H1 (cell line): ENCODE results near the gene TBX3. TPM values are rescaled to one million over a fixed set of nuclear protein-coding genes. Genes with fewer than 3 reads are reported as not detected.

Source experiments
- CTCF ChIA-PET: fragments of 300-600 bp; sonication (Branson Sonifier 250); formaldehyde crosslinking; loops from one replicate; lab custom pipeline; 2021; ENCODE audit not compliant: partially characterized antibody; lab: Charles Lee
- POLR2A ChIA-PET: fragments of 300-600 bp; sonication (Branson Sonifier 250); formaldehyde crosslinking; loops from one replicate; lab custom pipeline; 2021; ENCODE audit warnings: inconsistent platforms; ENCODE audit not compliant: partially characterized antibody; lab: Charles Lee
- DNase-seq, 2 experiments: peaks; one replicate each; pipeline versions ENCODE4 v3.0.0 to v3.0.0-alpha.2; 2010 to 2022; ENCODE audit warnings: low spot score in 2 of 2, low read depth in 1 of 2, mixed read lengths in 1 of 2
- FAIRE-seq: peaks from 2 replicates; lab custom pipeline; 2011; peaks lifted over from hg19 to GRCh38; lab: Jason Lieb, UNC
- H2AFZ ChIP-seq: 2 replicates; pipeline ENCODE4 v1.8.1; 2012; ENCODE audit warnings: low read length, inconsistent platforms
- H2AK5ac ChIP-seq: 2 replicates; pipeline ENCODE4 v1.6.1; 2013; ENCODE audit warnings: low read depth, low read length
- H2BK120ac ChIP-seq: replicated peaks from 2 replicates; pipeline ENCODE3; 2013; ENCODE audit warnings: low read depth, low read length, inconsistent platforms
- H2BK12ac ChIP-seq: 2 replicates; pipeline ENCODE4 v1.6.1; 2013; ENCODE audit warnings: low read depth, low read length
- H2BK15ac ChIP-seq: 2 replicates; pipeline ENCODE4 v1.6.1; 2013; ENCODE audit warnings: low read length
- H2BK20ac ChIP-seq: 2 replicates; pipeline ENCODE4 v1.6.1; 2013; ENCODE audit warnings: low read length
- H2BK5ac ChIP-seq: 2 replicates; pipeline ENCODE4 v1.6.1; 2013; ENCODE audit warnings: low read depth, low read length
- H3K14ac ChIP-seq: 2 replicates; pipeline ENCODE4 v1.6.1; 2013; ENCODE audit warnings: inconsistent platforms; ENCODE audit not compliant: insufficient read length
- H3K18ac ChIP-seq: 2 replicates; pipeline ENCODE4 v1.6.1; 2013; ENCODE audit warnings: low read length; ENCODE audit errors: extremely low read depth
- H3K23ac ChIP-seq: 2 replicates; pipeline ENCODE4 v1.6.1; 2013; ENCODE audit warnings: inconsistent platforms; ENCODE audit not compliant: insufficient read length
- H3K23me2 ChIP-seq: 2 replicates; pipeline ENCODE4 v1.6.1; 2013; ENCODE audit warnings: low read depth, low read length
- H3K27ac ChIP-seq: 2 replicates; pipeline ENCODE4 v1.6.1; 2011; ENCODE audit warnings: low read depth, low read length, inconsistent platforms
- H3K27me3 ChIP-seq, 4 experiments: replicated peaks in 1 of 4; 1 replicate in 1 of 4; 2 replicates in 3 of 4; pipeline versions ENCODE4 v1.6.1 to v1.8.1; 2011 to 2013; ENCODE audit warnings: low read length in 3 of 4, mild to moderate bottlenecking in 3 of 4, inconsistent platforms in 2 of 4, mixed read lengths in 2 of 4, moderate library complexity in 1 of 4; ENCODE audit not compliant: control insufficient read depth in 3 of 4, insufficient read depth in 3 of 4; ENCODE audit errors: extremely low read depth in 1 of 4
- H3K36me3 ChIP-seq, 4 experiments: 2 replicates each; pipeline versions ENCODE4 v1.6.1 to v1.8.1; 2011 to 2013; ENCODE audit warnings: mild to moderate bottlenecking in 4 of 4, low read length in 3 of 4, moderate library complexity in 2 of 4, control low read depth in 1 of 4, inconsistent platforms in 1 of 4; ENCODE audit not compliant: insufficient read depth in 4 of 4, control insufficient read depth in 2 of 4
- H3K4ac ChIP-seq: replicated peaks from 2 replicates; pipeline ENCODE3; 2013; ENCODE audit warnings: low read length, low read depth, mixed read lengths, inconsistent platforms; ENCODE audit not compliant: insufficient read length
- H3K4me1 ChIP-seq, 4 experiments: replicated peaks in 1 of 4; 1 replicate in 1 of 4; 2 replicates in 3 of 4; pipeline versions ENCODE4 v1.6.1 to v1.8.1; 2011 to 2013; ENCODE audit warnings: low read length in 3 of 4, inconsistent platforms in 2 of 4, mixed read lengths in 1 of 4; ENCODE audit not compliant: insufficient read depth in 4 of 4, control insufficient read depth in 3 of 4
- H3K4me2 ChIP-seq, 2 experiments: 2 replicates each; pipeline versions ENCODE4 v1.6.1 to v1.8.1; 2011 to 2013; ENCODE audit warnings: low read depth in 2 of 2, low read length in 2 of 2, control low read depth in 1 of 2, inconsistent platforms in 1 of 2, mild to moderate bottlenecking in 1 of 2; ENCODE audit not compliant: insufficient read depth in 1 of 2
- H3K4me3 ChIP-seq, 4 experiments: fragments of 200-600, 300-600 bp in 1 of 4; sonication (generic), shearing (Covaris generic), sonication (Bioruptor Twin) in 1 of 4; 2 replicates each; pipeline versions ENCODE4 v1.5.1 to v1.8.1; 2011 to 2016; ENCODE audit warnings: low read length in 4 of 4, low read depth in 3 of 4, control low read depth in 2 of 4, inconsistent platforms in 2 of 4, mild to moderate bottlenecking in 2 of 4, mixed read lengths in 1 of 4, moderate library complexity in 1 of 4; ENCODE audit not compliant: insufficient read depth in 2 of 4; ENCODE audit errors: extremely low read depth in 1 of 4
- H3K56ac ChIP-seq: replicated peaks from 2 replicates; pipeline ENCODE3; 2013; ENCODE audit warnings: low read depth, mild to moderate bottlenecking, mixed read lengths, low read length, inconsistent platforms; ENCODE audit not compliant: insufficient read length
- H3K79me1 ChIP-seq: 2 replicates; pipeline ENCODE4 v1.6.1; 2013; ENCODE audit warnings: low read depth, low read length, control low read depth
- H3K79me2 ChIP-seq, 2 experiments: 2 replicates each; pipeline versions ENCODE4 v1.6.1 to v1.8.1; 2012 to 2013; ENCODE audit warnings: low read length in 2 of 2, mild to moderate bottlenecking in 2 of 2, inconsistent platforms in 1 of 2; ENCODE audit not compliant: insufficient read depth in 2 of 2, control insufficient read depth in 1 of 2
- H3K9ac ChIP-seq, 4 experiments: replicated peaks in 1 of 4; 1 replicate in 1 of 4; 2 replicates in 3 of 4; pipeline versions ENCODE4 v1.6.1 to v1.8.1; 2011 to 2013; ENCODE audit warnings: low read depth in 3 of 4, low read length in 3 of 4, control low read depth in 2 of 4, mild to moderate bottlenecking in 2 of 4, moderate library complexity in 2 of 4, inconsistent platforms in 1 of 4; ENCODE audit errors: extremely low read depth in 1 of 4
- H3K9me3 ChIP-seq, 2 experiments: 2 replicates each; pipeline versions ENCODE4 v1.6.1 to v1.8.1; 2012 to 2013; ENCODE audit warnings: mild to moderate bottlenecking in 2 of 2, moderate library complexity in 2 of 2, control low read depth in 1 of 2, inconsistent platforms in 1 of 2, low read depth in 1 of 2, low read length in 1 of 2, mixed read lengths in 1 of 2; ENCODE audit not compliant: insufficient read depth in 2 of 2
- H4K20me1 ChIP-seq, 2 experiments: replicated peaks in 1 of 2; 2 replicates each; pipeline versions ENCODE3 to v1.8.1; 2011 to 2013; ENCODE audit warnings: inconsistent platforms in 2 of 2, low read length in 2 of 2, mild to moderate bottlenecking in 1 of 2; ENCODE audit not compliant: insufficient read depth in 2 of 2, control insufficient read depth in 1 of 2
- H4K5ac ChIP-seq: 2 replicates; pipeline ENCODE4 v1.6.1; 2013; ENCODE audit warnings: low read length, low read depth, mixed read lengths, inconsistent platforms; ENCODE audit not compliant: insufficient read length
- H4K8ac ChIP-seq: 2 replicates; pipeline ENCODE4 v1.8.0; 2013; ENCODE audit warnings: mild to moderate bottlenecking, moderate library complexity, low read length, inconsistent platforms; ENCODE audit not compliant: insufficient read depth; ENCODE audit errors: extremely low read depth
- H4K91ac ChIP-seq: replicated peaks from 2 replicates; pipeline ENCODE3; 2013; ENCODE audit warnings: low read length, mixed read lengths, inconsistent platforms; ENCODE audit not compliant: insufficient read length
- BRCA1 ChIP-seq: IDR thresholded peaks from 2 replicates; pipeline ENCODE4 v1.6.1; 2012; ENCODE audit warnings: low read depth, low read length, improper control_type of control experiment
- CEBPB ChIP-seq: IDR thresholded peaks from 2 replicates; pipeline ENCODE4 v1.6.1; 2012; ENCODE audit warnings: low read depth, low read length
- GABPA ChIP-seq: IDR thresholded peaks from 2 replicates; pipeline ENCODE4 v1.6.1; 2011; ENCODE audit warnings: mild to moderate bottlenecking, low read length, moderate library complexity, borderline replicate concordance; ENCODE audit not compliant: insufficient read depth
- GTF2F1 ChIP-seq: IDR thresholded peaks from 2 replicates; pipeline ENCODE4 v1.6.1; 2012; ENCODE audit warnings: low read depth, low read length, improper control_type of control experiment, borderline replicate concordance
- SIRT6 ChIP-seq: IDR thresholded peaks from one replicate; pipeline ENCODE4 v1.7.1; 2012; ENCODE audit warnings: low read length, inconsistent platforms
- TBP ChIP-seq: IDR thresholded peaks from 2 replicates; pipeline ENCODE4 v1.6.1; 2011; ENCODE audit warnings: low read depth, low read length, improper control_type of control experiment
- WGBS, 2 experiments: shearing (Covaris generic) in 1 of 2; methylation state at CpG; one replicate each; pipeline versions ENCODE4 v1.1.6 to v1.1.7; 2013 to 2015; ENCODE audit warnings: low lambda C conversion rate in 2 of 2, mixed read lengths in 2 of 2, inconsistent platforms in 1 of 2, low coverage in 1 of 2, missing lambda C conversion rate in 1 of 2; ENCODE audit not compliant: insufficient replicate concordance in 2 of 2, insufficient coverage in 1 of 2, insufficient read length in 1 of 2; ENCODE audit errors: extremely low coverage in 1 of 2, missing lambda C conversion rate in 1 of 2; 5-methylcytosine and 5-hydroxymethylcytosine counted together
- polyA plus RNA-seq, 7 experiments: library from polyadenylated mRNA; depleted of rRNA in 3 of 7; stranded (reverse) in 5 of 7; unstranded in 2 of 7; fragments of >200 nt in 5 of 7; fragments of 200-250 nt in 2 of 7; gene quantifications; 1 replicate in 5 of 7; 2 replicates in 1 of 7; 4 replicates in 1 of 7; pipeline versions ENCODE4 v1.2.1 to v1.2.3, GENCODE V29; 2011 to 2013; ENCODE audit warnings: missing spikeins in 2 of 7, mixed read lengths in 2 of 7
- total RNA-seq: library from RNA; stranded (reverse); fragmentation: NEBNext Ultra II Directional; extraction: Animal tissue kit (Norgen Biotek cat#: 25700); gene quantifications from 2 replicates; pipeline ENCODE4 v1.2.1, GENCODE V29; 2021

Gene TBX3
- total and polyA plus RNA-seq, 2 of the 8 experiments (the other 6 are each of a cell fraction or from before 2014, with no cell fraction given): 0.09 to 1.0 TPM

DNA sequence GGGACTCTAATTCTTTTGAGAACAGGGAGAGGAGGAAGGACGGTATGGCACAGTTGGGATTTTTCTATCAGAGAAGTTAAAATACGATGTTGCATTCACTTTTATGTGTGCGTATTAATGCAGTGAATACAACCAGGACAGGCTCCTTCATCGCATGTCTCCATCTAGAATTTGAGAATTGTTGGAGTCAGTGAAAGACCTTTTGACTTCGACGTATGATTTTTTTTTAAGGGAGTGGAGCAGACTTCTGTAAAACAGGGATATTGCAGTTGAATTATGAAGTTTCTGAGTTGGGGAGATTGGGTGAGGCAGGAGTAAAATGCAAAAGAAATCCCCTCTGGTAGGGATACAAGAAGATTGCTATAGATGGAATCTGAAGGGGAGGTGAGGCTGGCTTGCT, 9.6 kb upstream of the TBX3 start:
- H2BK15ac ChIP-seq: no peak overlapping the region
- no peak overlapping the region for H2BK20ac ChIP-seq
- H4K5ac ChIP-seq: no peak overlapping the region
- no peak overlapping the region for H2AFZ ChIP-seq
- no peak overlapping the region for H3K9ac ChIP-seq
- WGBS, 2 experiments: 10% methylated on average over 6 of the region's 6 CpGs; no CpG with 5 or more reads in 1 of the 2 experiments
- POLR2A ChIA-PET: interaction anchor here (1.1 to 1.2 kb wide), 2 partner anchors 21 to 23 kb away, joined by 3 to 4 read pairs; no protein-coding TSS in a partner anchor
- no peak overlapping the region for H2BK120ac ChIP-seq
- H3K18ac ChIP-seq: no peak overlapping the region
- no peak overlapping the region for H2BK12ac ChIP-seq
- peaks cover 9 to 32% (median 13%) of the 10 kb centered on the region in 4 experiments for H3K4me1 ChIP-seq
- H3K56ac ChIP-seq: no peak overlapping the region
- no peak overlapping the region for H3K4ac ChIP-seq
- H3K9me3 ChIP-seq: no peaks in the 10 kb centered on the region
- no peak overlapping the region for H4K8ac ChIP-seq
- peaks cover 93 to 100% (median 99%) of the 10 kb centered on the region in 4 experiments for H3K27me3 ChIP-seq
- H3K79me1 ChIP-seq: no peaks in the 10 kb centered on the region
- H4K20me1 ChIP-seq: peaks cover 19 to 29% of the 10 kb centered on the region in 2 experiments
- no peak overlapping the region for H4K91ac ChIP-seq
- no peak overlapping the region; a peak in 1 of 4 replicates for H3K4me2 ChIP-seq
- no peak overlapping the region for H3K23ac ChIP-seq
- H3K36me3 ChIP-seq: no peaks in the 10 kb centered on the region
- CTCF ChIA-PET: interaction anchor here (2.4 kb wide), 1 partner anchor 10 kb away, joined by 12 read pairs; the partner anchor contains the start of gene TBX3
- DNase-seq: no peak
- H3K14ac ChIP-seq: no peak overlapping the region
- no peak overlapping the region for H2AK5ac ChIP-seq
- H3K27ac ChIP-seq: no peak overlapping the region
- no peak overlapping the region for H2BK5ac ChIP-seq
- peaks cover 6% of the 10 kb centered on the region; the same call in 1 of the 2 replicates for H3K23me2 ChIP-seq
- no peak for FAIRE-seq
- no peak overlapping the region for H3K4me3 ChIP-seq
- H3K79me2 ChIP-seq: no peaks in the 10 kb centered on the region
- TF ChIP-seq BRCA1: no peak
- no peak for TF ChIP-seq CEBPB
- TF ChIP-seq SIRT6: no peak
- no peak for TF ChIP-seq TBP
- TF ChIP-seq GTF2F1: no peak
- no peak for TF ChIP-seq GABPA
